HL-60 (cell line): ENCODE results near the gene DLD.

Experiments
- DNase-seq, 2 experiments: peaks; one replicate each; pipeline ENCODE4 v3.0.0-alpha.2; 2010 to 2020; ENCODE audit warnings: low read depth in 1 of 2, low spot score in 1 of 2
- H3K27ac ChIP-seq: fragments of 250-450 bp; sonication (Bioruptor Pico); replicated peaks from 2 replicates; pipeline ENCODE4 v1.5.1; 2020; ENCODE audit warnings: mild to moderate bottlenecking, moderate library complexity
- H3K27me3 ChIP-seq: fragments of 250-450 bp; sonication (Bioruptor Pico); 2 replicates; pipeline ENCODE4 v1.5.1; 2021; ENCODE audit warnings: mild to moderate bottlenecking, moderate library complexity; ENCODE audit not compliant: insufficient read depth, poor library complexity, severe bottlenecking
- H3K4me3 ChIP-seq: replicated peaks from 2 replicates; pipeline ENCODE4 v1.5.1; 2011; ENCODE audit warnings: mild to moderate bottlenecking, control low read depth, low read length; ENCODE audit not compliant: insufficient read depth
- GABPA ChIP-seq: IDR thresholded peaks from 2 replicates; pipeline ENCODE4 v1.6.1; 2012; ENCODE audit warnings: low read depth
- POLR2AphosphoS5 ChIP-seq: IDR thresholded peaks from 2 replicates; pipeline ENCODE4 v1.6.1; 2012; ENCODE audit warnings: low read depth
- SPI1 ChIP-seq: IDR thresholded peaks from 2 replicates; pipeline ENCODE4 v1.6.1; 2012; ENCODE audit warnings: low read depth, mild to moderate bottlenecking, borderline replicate concordance
- TF ChIP-seq, protein P1 (sequence below): IDR thresholded peaks from 2 replicates; pipeline ENCODE4 v1.6.1; 2012; ENCODE audit warnings: low read depth; ENCODE audit not compliant: insufficient replicate concordance
- TF ChIP-seq, protein P2 (sequence below): IDR thresholded peaks from one replicate; pipeline ENCODE4 v1.5.1; 2011; ENCODE audit warnings: low read length, control low read depth, inconsistent platforms; ENCODE audit not compliant: insufficient read depth

Gene DLD

DNA sequence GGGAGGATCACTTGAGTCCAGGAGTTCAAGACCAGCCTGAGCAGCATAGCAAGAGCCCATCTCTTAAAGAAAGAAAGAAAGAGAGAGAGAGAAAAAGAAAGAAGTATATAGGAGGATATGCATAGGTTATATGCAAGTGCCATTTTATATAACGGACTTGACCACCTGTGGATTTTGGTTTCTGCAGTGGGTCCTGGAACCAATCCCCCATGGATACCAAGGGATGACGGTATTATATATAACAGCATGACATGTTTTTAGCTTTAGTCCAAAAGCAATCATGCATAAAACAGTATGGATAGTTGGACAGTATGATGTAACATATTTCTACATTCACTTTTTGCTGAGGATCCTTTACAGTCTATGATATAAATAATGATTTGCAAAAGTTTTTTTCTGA is 45.3 kb downstream of the DLD start:
- H3K27me3 ChIP-seq: no peaks in the 10 kb centered on the region
- no peak overlapping the region for H3K4me3 ChIP-seq
- H3K27ac ChIP-seq: no peak overlapping the region
- no peak for TF ChIP-seq SPI1
- TF ChIP-seq, protein P1, sequence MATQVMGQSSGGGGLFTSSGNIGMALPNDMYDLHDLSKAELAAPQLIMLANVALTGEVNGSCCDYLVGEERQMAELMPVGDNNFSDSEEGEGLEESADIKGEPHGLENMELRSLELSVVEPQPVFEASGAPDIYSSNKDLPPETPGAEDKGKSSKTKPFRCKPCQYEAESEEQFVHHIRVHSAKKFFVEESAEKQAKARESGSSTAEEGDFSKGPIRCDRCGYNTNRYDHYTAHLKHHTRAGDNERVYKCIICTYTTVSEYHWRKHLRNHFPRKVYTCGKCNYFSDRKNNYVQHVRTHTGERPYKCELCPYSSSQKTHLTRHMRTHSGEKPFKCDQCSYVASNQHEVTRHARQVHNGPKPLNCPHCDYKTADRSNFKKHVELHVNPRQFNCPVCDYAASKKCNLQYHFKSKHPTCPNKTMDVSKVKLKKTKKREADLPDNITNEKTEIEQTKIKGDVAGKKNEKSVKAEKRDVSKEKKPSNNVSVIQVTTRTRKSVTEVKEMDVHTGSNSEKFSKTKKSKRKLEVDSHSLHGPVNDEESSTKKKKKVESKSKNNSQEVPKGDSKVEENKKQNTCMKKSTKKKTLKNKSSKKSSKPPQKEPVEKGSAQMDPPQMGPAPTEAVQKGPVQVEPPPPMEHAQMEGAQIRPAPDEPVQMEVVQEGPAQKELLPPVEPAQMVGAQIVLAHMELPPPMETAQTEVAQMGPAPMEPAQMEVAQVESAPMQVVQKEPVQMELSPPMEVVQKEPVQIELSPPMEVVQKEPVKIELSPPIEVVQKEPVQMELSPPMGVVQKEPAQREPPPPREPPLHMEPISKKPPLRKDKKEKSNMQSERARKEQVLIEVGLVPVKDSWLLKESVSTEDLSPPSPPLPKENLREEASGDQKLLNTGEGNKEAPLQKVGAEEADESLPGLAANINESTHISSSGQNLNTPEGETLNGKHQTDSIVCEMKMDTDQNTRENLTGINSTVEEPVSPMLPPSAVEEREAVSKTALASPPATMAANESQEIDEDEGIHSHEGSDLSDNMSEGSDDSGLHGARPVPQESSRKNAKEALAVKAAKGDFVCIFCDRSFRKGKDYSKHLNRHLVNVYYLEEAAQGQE: no peak
- no peak for TF ChIP-seq POLR2AphosphoS5
- TF ChIP-seq, protein P2, sequence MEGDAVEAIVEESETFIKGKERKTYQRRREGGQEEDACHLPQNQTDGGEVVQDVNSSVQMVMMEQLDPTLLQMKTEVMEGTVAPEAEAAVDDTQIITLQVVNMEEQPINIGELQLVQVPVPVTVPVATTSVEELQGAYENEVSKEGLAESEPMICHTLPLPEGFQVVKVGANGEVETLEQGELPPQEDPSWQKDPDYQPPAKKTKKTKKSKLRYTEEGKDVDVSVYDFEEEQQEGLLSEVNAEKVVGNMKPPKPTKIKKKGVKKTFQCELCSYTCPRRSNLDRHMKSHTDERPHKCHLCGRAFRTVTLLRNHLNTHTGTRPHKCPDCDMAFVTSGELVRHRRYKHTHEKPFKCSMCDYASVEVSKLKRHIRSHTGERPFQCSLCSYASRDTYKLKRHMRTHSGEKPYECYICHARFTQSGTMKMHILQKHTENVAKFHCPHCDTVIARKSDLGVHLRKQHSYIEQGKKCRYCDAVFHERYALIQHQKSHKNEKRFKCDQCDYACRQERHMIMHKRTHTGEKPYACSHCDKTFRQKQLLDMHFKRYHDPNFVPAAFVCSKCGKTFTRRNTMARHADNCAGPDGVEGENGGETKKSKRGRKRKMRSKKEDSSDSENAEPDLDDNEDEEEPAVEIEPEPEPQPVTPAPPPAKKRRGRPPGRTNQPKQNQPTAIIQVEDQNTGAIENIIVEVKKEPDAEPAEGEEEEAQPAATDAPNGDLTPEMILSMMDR: no peak
- TF ChIP-seq GABPA: no peak
- DNase-seq: no peak

DNA sequence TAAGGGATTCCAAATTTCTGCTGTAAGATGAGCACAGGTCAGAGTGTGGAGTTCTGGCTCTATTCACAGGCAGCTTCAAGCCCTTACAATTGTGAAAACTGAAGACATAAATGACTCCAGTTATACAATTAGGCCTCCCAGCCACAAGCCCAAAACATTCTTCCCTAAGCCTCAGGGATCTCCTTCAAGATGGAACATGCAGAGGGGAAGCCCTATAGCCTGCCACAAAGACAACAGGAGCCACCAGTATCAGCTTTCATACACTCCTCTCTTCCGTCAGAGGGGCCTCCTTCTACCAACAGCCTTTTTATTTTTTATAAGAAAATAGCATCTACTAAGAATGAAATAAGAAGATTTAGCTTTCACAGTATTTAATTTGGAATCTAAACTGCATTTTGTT is 46.5 kb downstream of the DLD start:
- no peaks in the 10 kb centered on the region for H3K27me3 ChIP-seq
- H3K27ac ChIP-seq: no peak overlapping the region
- no peak for TF ChIP-seq GABPA
- no peak for TF ChIP-seq POLR2AphosphoS5
- no peak for TF ChIP-seq SPI1
- TF ChIP-seq, protein P1: no peak
- TF ChIP-seq, protein P2: no peak
- H3K4me3 ChIP-seq: no peak overlapping the region
- DNase-seq: no peak

DNA sequence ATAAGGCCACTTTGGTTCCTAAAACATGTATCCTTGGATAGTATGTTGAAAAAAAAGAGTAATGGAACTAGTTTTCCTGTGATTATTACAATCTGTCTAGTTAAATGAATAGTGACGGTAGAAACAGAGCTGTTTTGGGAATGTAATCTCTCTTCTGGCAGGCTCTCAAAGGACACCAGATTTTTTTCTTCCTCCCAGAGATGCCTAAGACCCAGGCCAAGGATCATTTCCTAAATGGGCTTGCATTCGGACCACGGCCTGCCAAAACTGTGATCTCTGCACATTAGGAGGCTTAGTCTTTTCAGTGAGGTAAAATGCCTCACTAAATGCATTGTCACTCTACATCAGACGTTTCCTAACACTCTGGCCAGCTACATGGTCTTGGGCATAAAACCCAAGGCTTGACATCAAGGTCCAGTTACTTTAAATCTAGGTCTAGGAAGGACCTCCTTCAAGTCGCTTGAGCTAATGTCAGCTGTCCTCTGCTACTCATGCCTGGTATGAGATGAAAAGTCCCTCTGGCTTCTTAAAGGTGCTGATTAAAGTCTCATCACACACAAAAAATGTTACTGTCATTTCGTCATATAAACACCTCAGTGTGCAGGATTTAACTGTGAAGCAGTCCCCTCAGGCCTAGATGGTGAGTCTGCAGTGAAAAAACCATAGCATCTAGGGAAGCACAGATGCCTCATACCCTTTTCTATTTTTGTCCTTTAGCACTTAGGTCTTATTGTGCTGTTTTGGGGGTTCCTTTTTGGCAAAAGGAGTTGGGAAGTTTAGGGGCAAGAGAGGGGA is 47.7 kb downstream of the DLD start:
- Histone ChIP-seq H3K27ac (no peak overlapping the region), H3K27me3 (no peaks in the 10 kb centered on the region), H3K4me3 (no peak overlapping the region)
- no peak for DNase-seq
- no peak for TF ChIP-seq SPI1
- no peak for TF ChIP-seq POLR2AphosphoS5
- TF ChIP-seq, protein P2: no peak
- TF ChIP-seq, protein P1: no peak
- no peak for TF ChIP-seq GABPA
